PC-9 (cell line): ENCODE results near the gene ATP8A1.

Source experiments
- EZH2 ChIP-seq: fragments of 200-600 bp; sonication (generic); IDR thresholded peaks from 2 replicates; pipeline ENCODE4 v1.8.0; 2017; ENCODE audit warnings: antibody characterized with exemption, low read depth
- TF ChIP-seq, protein P1 (sequence below): fragments of 200-600 bp; sonication (generic); conservative IDR thresholded peaks from 2 replicates; pipeline ENCODE4 v1.6.1; 2017; ENCODE audit warnings: mixed run types, antibody characterized with exemption, mild to moderate bottlenecking, moderate library complexity

DNA sequence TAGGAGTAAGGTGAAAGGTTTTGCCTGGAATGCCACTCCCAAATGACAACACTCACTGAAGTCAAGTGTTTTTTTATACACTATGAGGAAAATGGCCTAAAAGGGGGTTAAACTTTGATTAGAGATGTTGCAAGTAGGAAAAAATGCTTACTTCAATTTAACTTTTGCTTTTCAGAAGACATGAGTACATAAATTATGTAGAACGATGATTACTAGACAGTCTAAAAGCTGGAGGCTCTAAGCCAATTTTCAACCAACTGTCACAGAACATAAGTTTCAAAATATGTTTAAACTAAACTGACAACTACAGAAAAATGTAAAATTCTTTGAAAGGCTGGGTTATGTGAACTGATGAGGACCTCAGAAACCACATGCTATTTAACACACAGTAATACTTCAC is 176.2 kb downstream of the ATP8A1 start:
- TF ChIP-seq, protein P1, sequence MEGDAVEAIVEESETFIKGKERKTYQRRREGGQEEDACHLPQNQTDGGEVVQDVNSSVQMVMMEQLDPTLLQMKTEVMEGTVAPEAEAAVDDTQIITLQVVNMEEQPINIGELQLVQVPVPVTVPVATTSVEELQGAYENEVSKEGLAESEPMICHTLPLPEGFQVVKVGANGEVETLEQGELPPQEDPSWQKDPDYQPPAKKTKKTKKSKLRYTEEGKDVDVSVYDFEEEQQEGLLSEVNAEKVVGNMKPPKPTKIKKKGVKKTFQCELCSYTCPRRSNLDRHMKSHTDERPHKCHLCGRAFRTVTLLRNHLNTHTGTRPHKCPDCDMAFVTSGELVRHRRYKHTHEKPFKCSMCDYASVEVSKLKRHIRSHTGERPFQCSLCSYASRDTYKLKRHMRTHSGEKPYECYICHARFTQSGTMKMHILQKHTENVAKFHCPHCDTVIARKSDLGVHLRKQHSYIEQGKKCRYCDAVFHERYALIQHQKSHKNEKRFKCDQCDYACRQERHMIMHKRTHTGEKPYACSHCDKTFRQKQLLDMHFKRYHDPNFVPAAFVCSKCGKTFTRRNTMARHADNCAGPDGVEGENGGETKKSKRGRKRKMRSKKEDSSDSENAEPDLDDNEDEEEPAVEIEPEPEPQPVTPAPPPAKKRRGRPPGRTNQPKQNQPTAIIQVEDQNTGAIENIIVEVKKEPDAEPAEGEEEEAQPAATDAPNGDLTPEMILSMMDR: no peak
- TF ChIP-seq EZH2: no peak
